ENCODE results near the gene KIF21B. TPM values are rescaled to one million over a fixed set of nuclear protein-coding genes. Genes with fewer than 3 reads are reported as not detected.

Gene KIF21B
- total RNA-seq, 1 donor from 2014 or later = 10.2 TPM

DNA sequence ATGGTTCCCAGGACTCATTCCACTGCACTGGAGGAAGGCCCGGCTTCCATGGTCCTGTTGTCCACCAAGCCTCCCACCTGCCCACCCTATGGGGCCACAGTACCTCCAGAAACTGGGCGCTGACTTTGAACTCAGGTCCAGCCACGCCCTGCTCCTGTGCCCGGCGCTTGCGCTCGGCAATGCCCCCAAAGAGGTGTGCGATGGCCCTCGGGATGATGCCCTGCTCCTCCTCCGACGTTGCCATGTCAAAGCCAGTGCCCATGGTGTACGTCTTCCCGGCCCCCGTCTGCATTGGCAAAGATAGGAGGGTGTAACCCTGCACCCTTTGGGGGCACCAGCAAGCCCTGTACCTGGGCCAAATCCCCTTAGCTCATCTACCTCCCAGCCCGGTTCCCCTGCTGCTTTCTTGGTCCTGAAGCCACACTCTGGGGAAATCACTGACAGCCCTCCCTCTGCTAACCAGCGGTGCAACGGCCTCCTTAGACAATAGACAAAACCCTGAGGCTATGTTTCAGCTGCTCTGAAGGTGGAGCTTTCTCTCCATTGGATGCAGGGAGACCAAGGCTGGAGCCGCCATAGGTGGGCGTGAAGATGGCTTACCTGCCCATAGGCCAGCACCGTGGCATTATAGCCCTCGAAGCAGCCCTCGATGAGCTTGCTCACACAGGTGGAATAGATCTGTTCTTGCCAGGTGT lies 14.7 kb downstream of the KIF21B start:
- H3K4me3 ChIP-seq = no peak overlapping the region
- DNase-seq (ENCODE audit: low spot score in 2 of 2) = no peak
- H3K27ac ChIP-seq = no peak overlapping the region
- no peaks in the 10 kb centered on the region for H3K9me3 ChIP-seq
- no peaks in the 10 kb centered on the region for H3K27me3 ChIP-seq
- no peaks in the 10 kb centered on the region for H3K36me3 ChIP-seq
- TF ChIP-seq, protein P1, sequence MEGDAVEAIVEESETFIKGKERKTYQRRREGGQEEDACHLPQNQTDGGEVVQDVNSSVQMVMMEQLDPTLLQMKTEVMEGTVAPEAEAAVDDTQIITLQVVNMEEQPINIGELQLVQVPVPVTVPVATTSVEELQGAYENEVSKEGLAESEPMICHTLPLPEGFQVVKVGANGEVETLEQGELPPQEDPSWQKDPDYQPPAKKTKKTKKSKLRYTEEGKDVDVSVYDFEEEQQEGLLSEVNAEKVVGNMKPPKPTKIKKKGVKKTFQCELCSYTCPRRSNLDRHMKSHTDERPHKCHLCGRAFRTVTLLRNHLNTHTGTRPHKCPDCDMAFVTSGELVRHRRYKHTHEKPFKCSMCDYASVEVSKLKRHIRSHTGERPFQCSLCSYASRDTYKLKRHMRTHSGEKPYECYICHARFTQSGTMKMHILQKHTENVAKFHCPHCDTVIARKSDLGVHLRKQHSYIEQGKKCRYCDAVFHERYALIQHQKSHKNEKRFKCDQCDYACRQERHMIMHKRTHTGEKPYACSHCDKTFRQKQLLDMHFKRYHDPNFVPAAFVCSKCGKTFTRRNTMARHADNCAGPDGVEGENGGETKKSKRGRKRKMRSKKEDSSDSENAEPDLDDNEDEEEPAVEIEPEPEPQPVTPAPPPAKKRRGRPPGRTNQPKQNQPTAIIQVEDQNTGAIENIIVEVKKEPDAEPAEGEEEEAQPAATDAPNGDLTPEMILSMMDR (IDR thresholded peaks at IDR 0.05) = no peak
- H3K4me1 ChIP-seq = no peaks in the 10 kb centered on the region
- intact Hi-C loops (cut with DNase I) = no loop called here

DNA sequence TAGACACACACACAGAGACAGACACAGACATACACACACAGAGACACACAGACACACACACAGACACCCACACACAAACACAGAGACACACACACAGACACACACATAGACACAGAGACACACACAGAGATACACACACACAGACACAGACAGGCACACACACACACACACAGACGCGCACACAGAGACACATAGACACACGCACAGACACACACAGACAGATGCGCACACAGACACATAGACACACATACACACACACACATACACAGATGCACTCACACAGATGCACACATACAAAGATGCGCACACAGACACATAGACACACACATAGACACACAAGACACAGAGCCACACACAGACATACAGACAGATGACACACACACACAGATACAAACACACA lies 16.0 kb downstream of the KIF21B start:
- no peak for DNase-seq (ENCODE audit: low spot score in 2 of 2)
- Histone ChIP-seq H3K4me1 (no peaks in the 10 kb centered on the region), H3K9me3 (no peaks in the 10 kb centered on the region), H3K36me3 (no peaks in the 10 kb centered on the region), H3K4me3 (no peak overlapping the region), H3K27ac (no peak overlapping the region), H3K27me3 (no peaks in the 10 kb centered on the region)
- TF ChIP-seq, protein P1 (IDR thresholded peaks at IDR 0.05) = no peak
- intact Hi-C loops (cut with DNase I) = no loop called here

DNA sequence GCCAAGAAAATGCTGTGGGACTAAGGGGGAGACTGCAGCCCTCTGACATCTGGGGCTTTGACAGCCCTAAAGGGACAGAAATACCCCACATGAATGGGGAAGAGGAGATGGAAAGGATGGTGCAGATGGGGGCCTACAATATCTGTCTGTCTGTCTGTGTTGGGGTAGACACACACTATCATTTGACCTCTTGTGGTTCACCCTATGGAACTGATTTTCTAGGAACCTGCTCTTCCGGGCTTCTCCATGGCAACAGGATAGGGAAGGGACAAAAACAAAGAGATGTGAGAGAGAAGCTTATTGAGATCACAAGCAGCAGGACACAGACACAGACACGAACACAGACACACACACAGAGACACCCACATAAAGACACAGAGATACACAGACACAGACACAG lies 17.1 kb downstream of the KIF21B start:
- Histone ChIP-seq H3K27ac (no peak overlapping the region), H3K27me3 (no peaks in the 10 kb centered on the region), H3K4me3 (no peak overlapping the region), H3K4me1 (no peaks in the 10 kb centered on the region), H3K36me3 (no peaks in the 10 kb centered on the region), H3K9me3 (no peaks in the 10 kb centered on the region)
- DNase-seq (ENCODE audit: low spot score in 2 of 2) = no peak
- TF ChIP-seq, protein P1 (IDR thresholded peaks at IDR 0.05) = no peak
- intact Hi-C loops (cut with DNase I) = no loop called here

DNA sequence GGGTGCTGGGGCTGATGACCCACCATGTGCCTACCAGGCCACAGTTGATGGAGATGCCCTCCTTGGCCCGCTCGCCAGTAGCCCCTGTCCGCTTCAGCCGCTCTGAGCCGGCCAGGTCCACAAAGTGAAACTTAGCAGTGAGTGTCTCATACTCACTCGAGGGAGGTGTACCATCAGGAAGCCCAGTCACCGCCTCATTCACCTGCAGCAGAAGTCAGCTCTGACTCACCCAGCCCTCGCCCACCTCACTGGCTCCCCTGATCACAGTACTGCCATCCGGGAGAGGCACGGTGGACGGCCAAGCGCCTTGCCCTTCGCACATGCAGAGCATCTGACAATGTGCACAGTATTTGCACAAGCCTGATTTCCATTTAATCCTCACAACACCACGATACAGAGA lies 18.8 kb downstream of the KIF21B start:
- TF ChIP-seq, protein P1 (IDR thresholded peaks at IDR 0.05) = no peak
- Histone ChIP-seq H3K36me3 (no peaks in the 10 kb centered on the region), H3K9me3 (no peaks in the 10 kb centered on the region), H3K4me3 (no peak overlapping the region), H3K27ac (no peak overlapping the region), H3K27me3 (no peaks in the 10 kb centered on the region), H3K4me1 (no peaks in the 10 kb centered on the region)
- intact Hi-C loops (cut with DNase I) = no loop called here
- DNase-seq (ENCODE audit: low spot score in 2 of 2) = no peak

DNA sequence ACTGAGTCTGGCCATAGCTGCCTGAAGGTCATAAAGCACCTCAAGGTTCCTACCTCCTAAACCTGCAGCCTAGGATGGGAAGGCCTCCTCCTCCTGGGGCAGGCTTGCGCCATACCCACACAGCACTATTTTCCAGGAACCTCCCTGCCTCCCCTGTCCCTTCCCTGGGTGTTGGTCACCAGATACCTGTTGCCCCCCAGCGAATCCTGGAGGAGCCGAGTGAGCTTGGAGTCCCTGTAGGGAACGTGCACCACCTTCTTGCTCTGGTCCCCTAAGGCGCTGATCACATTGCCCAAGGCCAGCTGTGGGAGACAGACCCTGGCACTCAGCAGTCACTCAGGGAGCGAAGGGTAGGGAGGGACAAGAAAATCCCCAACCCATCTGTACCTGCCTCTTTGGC lies 19.4 kb downstream of the KIF21B start:
- DNase-seq (ENCODE audit: low spot score in 2 of 2) = no peak
- TF ChIP-seq, protein P1 (IDR thresholded peaks at IDR 0.05) = no peak
- no peak overlapping the region for H3K27ac ChIP-seq
- no peaks in the 10 kb centered on the region for H3K4me1 ChIP-seq
- H3K27me3 ChIP-seq = no peaks in the 10 kb centered on the region
- H3K9me3 ChIP-seq = no peaks in the 10 kb centered on the region
- intact Hi-C loops (cut with DNase I) = no loop called here
- no peak overlapping the region for H3K4me3 ChIP-seq
- H3K36me3 ChIP-seq = no peaks in the 10 kb centered on the region

DNA sequence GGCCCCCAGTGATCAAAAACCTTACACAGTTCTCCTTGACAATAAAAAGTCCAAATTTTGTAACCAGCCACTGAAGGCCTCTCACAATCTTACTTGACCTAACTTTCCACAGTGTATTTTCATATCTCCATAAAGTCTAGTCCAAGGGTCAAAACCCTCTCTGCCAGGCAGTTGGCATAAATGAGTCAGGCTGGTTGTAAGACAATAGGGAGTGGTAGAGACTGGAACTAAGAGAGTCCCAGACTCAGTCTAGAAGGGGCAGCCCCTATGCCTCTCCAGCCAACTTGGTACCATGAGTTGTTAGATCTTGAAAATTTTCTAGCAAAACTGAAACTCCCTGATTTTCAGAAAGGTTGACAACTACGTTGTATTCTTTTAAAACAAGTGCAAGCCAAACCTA lies 21.0 kb downstream of the KIF21B start:
- Histone ChIP-seq H3K4me3 (no peak overlapping the region), H3K27me3 (no peaks in the 10 kb centered on the region), H3K36me3 (no peaks in the 10 kb centered on the region), H3K9me3 (no peaks in the 10 kb centered on the region), H3K4me1 (no peaks in the 10 kb centered on the region), H3K27ac (no peak overlapping the region)
- no peak for DNase-seq (ENCODE audit: low spot score in 2 of 2)
- intact Hi-C loops (cut with DNase I) = no loop called here
- TF ChIP-seq, protein P1 (IDR thresholded peaks at IDR 0.05) = no peak
